Measurements from ENCODE around the gene JMJD6. TPM values are rescaled to one million over a fixed set of nuclear protein-coding genes. Genes with fewer than 3 reads are reported as not detected.
"Not testable (repeated sequence)": the region's sequence is repeated elsewhere in the genome, so short reads cannot be mapped to it uniquely, and the experiment has no call there.

Gene JMJD6
- total RNA-seq, 1 donor from 2014 or later, result 29.6 TPM

DNA sequence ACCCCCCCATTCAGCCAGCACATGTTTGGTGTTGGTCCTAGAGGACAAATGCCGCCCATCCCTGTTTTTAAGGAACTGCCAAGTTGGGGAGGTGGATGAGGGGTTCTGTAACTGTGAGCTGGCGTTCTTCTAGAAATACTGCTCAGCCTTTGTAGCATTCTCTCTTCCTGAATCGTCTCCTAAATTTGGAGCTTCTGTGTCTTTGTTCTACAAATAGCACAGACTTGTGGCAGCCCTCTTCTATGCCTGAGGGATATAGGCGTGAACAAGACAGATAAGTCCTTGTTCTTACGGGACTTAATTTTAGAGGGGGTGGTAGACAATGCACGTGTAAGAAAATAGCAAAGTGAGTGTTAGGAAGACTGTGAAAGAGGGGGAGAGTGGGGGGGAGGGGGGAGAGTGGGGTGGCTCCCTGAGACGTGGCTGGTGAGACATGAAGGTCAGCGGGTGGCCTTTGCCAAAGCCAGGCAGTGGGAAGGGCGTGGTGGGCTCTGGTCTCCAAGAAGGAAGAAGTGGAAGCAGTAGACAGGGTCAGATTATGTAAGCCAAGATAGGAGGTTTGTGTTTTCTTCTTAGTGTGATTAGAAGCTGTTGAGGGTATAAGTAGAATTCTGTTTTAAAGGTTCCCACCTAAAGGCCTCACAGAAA is 21.4 kb upstream of the JMJD6 start:
- intact Hi-C loops (cut with DNase I), result no loop called here
- peaks cover 61% of the 10 kb centered on the region for H3K36me3 ChIP-seq
- H3K9me3 ChIP-seq, result no peaks in the 10 kb centered on the region
- H3K4me1 ChIP-seq, result peaks cover 4% of the 10 kb centered on the region
- H3K27ac ChIP-seq, result peak overlapping the region; percentile 9
- ATAC-seq (no peak), DNase-seq (no peak)
- TF ChIP-seq, protein P1, sequence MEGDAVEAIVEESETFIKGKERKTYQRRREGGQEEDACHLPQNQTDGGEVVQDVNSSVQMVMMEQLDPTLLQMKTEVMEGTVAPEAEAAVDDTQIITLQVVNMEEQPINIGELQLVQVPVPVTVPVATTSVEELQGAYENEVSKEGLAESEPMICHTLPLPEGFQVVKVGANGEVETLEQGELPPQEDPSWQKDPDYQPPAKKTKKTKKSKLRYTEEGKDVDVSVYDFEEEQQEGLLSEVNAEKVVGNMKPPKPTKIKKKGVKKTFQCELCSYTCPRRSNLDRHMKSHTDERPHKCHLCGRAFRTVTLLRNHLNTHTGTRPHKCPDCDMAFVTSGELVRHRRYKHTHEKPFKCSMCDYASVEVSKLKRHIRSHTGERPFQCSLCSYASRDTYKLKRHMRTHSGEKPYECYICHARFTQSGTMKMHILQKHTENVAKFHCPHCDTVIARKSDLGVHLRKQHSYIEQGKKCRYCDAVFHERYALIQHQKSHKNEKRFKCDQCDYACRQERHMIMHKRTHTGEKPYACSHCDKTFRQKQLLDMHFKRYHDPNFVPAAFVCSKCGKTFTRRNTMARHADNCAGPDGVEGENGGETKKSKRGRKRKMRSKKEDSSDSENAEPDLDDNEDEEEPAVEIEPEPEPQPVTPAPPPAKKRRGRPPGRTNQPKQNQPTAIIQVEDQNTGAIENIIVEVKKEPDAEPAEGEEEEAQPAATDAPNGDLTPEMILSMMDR (IDR thresholded peaks at IDR 0.05), result no peak
- no peak overlapping the region for H3K4me3 ChIP-seq
- H3K27me3 ChIP-seq (ENCODE audit: low read depth), result no peaks in the 10 kb centered on the region

- ATAC-seq; H3K27me3 ChIP-seq (ENCODE audit: low read depth); H3K4me1 ChIP-seq; H3K4me3 ChIP-seq; intact Hi-C loops (cut with DNase I); H3K27ac ChIP-seq; DNase-seq; H3K9me3 ChIP-seq: not testable (repeated sequence)
- peaks cover 68% of the 10 kb centered on the region for H3K36me3 ChIP-seq
Observed at GRCh38 chr17:76745785-76746184, 19.4 kb upstream of the JMJD6 start.

GRCh38 chr17:76744747-76745146 is 18.3 kb upstream of the JMJD6 start:
- TF ChIP-seq, protein P1 (IDR thresholded peaks at IDR 0.05), result no peak
- H3K4me3 ChIP-seq, result no peak overlapping the region
- no peak for ATAC-seq
- intact Hi-C loops (cut with DNase I), result no loop called here
- H3K27me3 ChIP-seq (ENCODE audit: low read depth), result no peaks in the 10 kb centered on the region
- no peaks in the 10 kb centered on the region for H3K9me3 ChIP-seq
- H3K27ac ChIP-seq, result no peak overlapping the region
- no peak for DNase-seq
- H3K4me1 ChIP-seq, result peaks cover 12% of the 10 kb centered on the region
- H3K36me3 ChIP-seq, result peaks cover 68% of the 10 kb centered on the region

GRCh38 chr17:76742958-76743357 is 16.6 kb upstream of the JMJD6 start:
- peaks cover 57% of the 10 kb centered on the region for H3K36me3 ChIP-seq
- H3K4me3 ChIP-seq, result no peak overlapping the region
- intact Hi-C loops (cut with DNase I), result no loop called here
- no peaks in the 10 kb centered on the region for H3K9me3 ChIP-seq
- ATAC-seq (no peak), DNase-seq (no peak)
- H3K4me1 ChIP-seq, result peaks cover 24% of the 10 kb centered on the region
- no peak overlapping the region for H3K27ac ChIP-seq
- H3K27me3 ChIP-seq (ENCODE audit: low read depth), result no peaks in the 10 kb centered on the region
- TF ChIP-seq, protein P1 (IDR thresholded peaks at IDR 0.05), result no peak

DNA sequence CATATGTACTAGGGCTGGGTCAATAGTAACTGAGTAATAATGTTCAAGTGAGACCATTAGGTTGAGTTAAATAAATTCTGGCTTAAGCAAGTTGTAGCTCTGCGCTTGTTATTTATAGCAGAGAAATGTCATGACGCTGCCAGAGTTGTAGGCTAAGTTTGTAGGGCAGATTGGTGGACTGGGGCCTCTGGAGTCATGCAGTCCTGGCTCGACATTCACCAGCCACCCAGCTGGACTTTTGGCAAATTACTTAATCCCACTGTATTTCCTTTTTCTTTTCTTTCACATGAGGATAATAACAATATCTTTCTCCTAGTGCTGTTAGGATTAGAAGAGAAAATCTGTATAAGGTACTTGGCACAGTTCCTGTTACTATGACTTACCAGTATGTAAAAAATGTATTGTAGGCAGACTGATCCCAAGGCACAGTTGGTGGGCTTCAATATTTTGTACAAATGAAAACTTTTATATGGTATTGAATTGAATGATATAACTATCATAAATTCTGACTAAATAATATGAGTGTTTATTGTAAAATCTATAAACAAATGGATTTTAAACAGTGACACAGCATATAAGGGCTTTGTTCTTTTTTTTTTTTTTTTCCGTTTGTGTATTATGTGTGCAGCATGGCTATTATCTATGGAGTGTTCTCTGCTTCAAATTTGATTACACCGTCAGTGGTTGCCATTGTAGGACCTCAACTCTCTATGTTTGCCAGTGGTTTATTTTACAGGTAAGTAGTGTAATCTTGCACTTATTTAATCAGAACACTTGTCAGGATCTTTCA is 14.1 kb upstream of the JMJD6 start:
- Histone ChIP-seq H3K27ac (no peak overlapping the region), H3K4me3 (no peak overlapping the region), H3K36me3 (peaks cover 48% of the 10 kb centered on the region), H3K4me1 (peaks cover 27% of the 10 kb centered on the region), H3K9me3 (no peaks in the 10 kb centered on the region), H3K27me3 (ENCODE audit: low read depth) (no peaks in the 10 kb centered on the region)
- no peak for ATAC-seq
- TF ChIP-seq, protein P1 (IDR thresholded peaks at IDR 0.05), result no peak
- intact Hi-C loops (cut with DNase I), result no loop called here
- DNase-seq, result no peak

DNA sequence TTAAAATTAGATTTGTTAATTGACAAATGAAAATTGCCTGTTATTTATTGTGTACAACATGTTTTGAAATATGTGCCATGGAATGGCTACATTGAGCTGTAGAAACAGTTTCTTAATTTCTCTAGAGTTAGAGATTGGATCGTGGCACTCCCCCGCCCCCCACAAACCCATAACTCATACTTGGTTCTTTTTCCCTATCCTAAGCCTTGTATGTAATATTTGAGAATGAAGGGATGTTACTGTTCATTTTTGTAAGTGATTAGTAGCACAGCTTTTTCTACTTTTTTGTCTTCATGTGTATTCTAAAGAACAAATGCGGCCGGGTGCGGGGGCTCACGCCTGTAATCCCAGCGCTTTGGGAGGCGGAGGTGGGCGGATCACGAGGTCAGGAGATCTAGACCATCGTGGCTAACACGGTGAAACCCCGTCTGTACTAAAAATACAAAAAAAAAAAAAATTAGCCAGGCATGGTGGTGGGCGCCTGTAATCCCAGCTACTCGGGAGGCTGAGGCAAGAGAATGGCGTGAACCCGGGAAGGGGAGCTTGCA is 13.2 kb upstream of the JMJD6 start:
- H3K4me1 ChIP-seq, result peaks cover 36% of the 10 kb centered on the region
- intact Hi-C loops (cut with DNase I); H3K27me3 ChIP-seq (ENCODE audit: low read depth); ATAC-seq; H3K4me3 ChIP-seq; DNase-seq; H3K27ac ChIP-seq; H3K9me3 ChIP-seq: not testable (repeated sequence)
- peaks cover 48% of the 10 kb centered on the region for H3K36me3 ChIP-seq
